H1 (cell line): Measurements from ENCODE around the gene C2CD3. TPM values are rescaled to one million over a fixed set of nuclear protein-coding genes. Genes with fewer than 3 reads are reported as not detected.

Experiments used
- CTCF ChIA-PET: fragments of 300-600 bp; sonication (Branson Sonifier 250); formaldehyde crosslinking; loops from one replicate; lab custom pipeline; 2021; ENCODE audit not compliant: partially characterized antibody; lab: Charles Lee
- POLR2A ChIA-PET: fragments of 300-600 bp; sonication (Branson Sonifier 250); formaldehyde crosslinking; loops from one replicate; lab custom pipeline; 2021; ENCODE audit warnings: inconsistent platforms; ENCODE audit not compliant: partially characterized antibody; lab: Charles Lee
- DNase-seq, 2 experiments: peaks; one replicate each; pipeline versions ENCODE4 v3.0.0 to v3.0.0-alpha.2; 2010 to 2022; ENCODE audit warnings: low spot score in 2 of 2, low read depth in 1 of 2, mixed read lengths in 1 of 2
- FAIRE-seq: peaks from 2 replicates; lab custom pipeline; 2011; peaks lifted over from hg19 to GRCh38; lab: Jason Lieb, UNC
- H2AFZ ChIP-seq: 2 replicates; pipeline ENCODE4 v1.8.1; 2012; ENCODE audit warnings: low read length, inconsistent platforms
- H2AK5ac ChIP-seq: 2 replicates; pipeline ENCODE4 v1.6.1; 2013; ENCODE audit warnings: low read depth, low read length
- H2BK120ac ChIP-seq: replicated peaks from 2 replicates; pipeline ENCODE3; 2013; ENCODE audit warnings: low read depth, low read length, inconsistent platforms
- H2BK12ac ChIP-seq: 2 replicates; pipeline ENCODE4 v1.6.1; 2013; ENCODE audit warnings: low read depth, low read length
- H2BK15ac ChIP-seq: 2 replicates; pipeline ENCODE4 v1.6.1; 2013; ENCODE audit warnings: low read length
- H2BK20ac ChIP-seq: 2 replicates; pipeline ENCODE4 v1.6.1; 2013; ENCODE audit warnings: low read length
- H2BK5ac ChIP-seq: 2 replicates; pipeline ENCODE4 v1.6.1; 2013; ENCODE audit warnings: low read depth, low read length
- H3K14ac ChIP-seq: 2 replicates; pipeline ENCODE4 v1.6.1; 2013; ENCODE audit warnings: inconsistent platforms; ENCODE audit not compliant: insufficient read length
- H3K18ac ChIP-seq: 2 replicates; pipeline ENCODE4 v1.6.1; 2013; ENCODE audit warnings: low read length; ENCODE audit errors: extremely low read depth
- H3K23ac ChIP-seq: 2 replicates; pipeline ENCODE4 v1.6.1; 2013; ENCODE audit warnings: inconsistent platforms; ENCODE audit not compliant: insufficient read length
- H3K23me2 ChIP-seq: 2 replicates; pipeline ENCODE4 v1.6.1; 2013; ENCODE audit warnings: low read depth, low read length
- H3K27ac ChIP-seq: 2 replicates; pipeline ENCODE4 v1.6.1; 2011; ENCODE audit warnings: low read depth, low read length, inconsistent platforms
- H3K27me3 ChIP-seq, 4 experiments: replicated peaks in 1 of 4; 1 replicate in 1 of 4; 2 replicates in 3 of 4; pipeline versions ENCODE4 v1.6.1 to v1.8.1; 2011 to 2013; ENCODE audit warnings: low read length in 3 of 4, mild to moderate bottlenecking in 3 of 4, inconsistent platforms in 2 of 4, mixed read lengths in 2 of 4, moderate library complexity in 1 of 4; ENCODE audit not compliant: control insufficient read depth in 3 of 4, insufficient read depth in 3 of 4; ENCODE audit errors: extremely low read depth in 1 of 4
- H3K36me3 ChIP-seq, 4 experiments: 2 replicates each; pipeline versions ENCODE4 v1.6.1 to v1.8.1; 2011 to 2013; ENCODE audit warnings: mild to moderate bottlenecking in 4 of 4, low read length in 3 of 4, moderate library complexity in 2 of 4, control low read depth in 1 of 4, inconsistent platforms in 1 of 4; ENCODE audit not compliant: insufficient read depth in 4 of 4, control insufficient read depth in 2 of 4
- H3K4ac ChIP-seq: replicated peaks from 2 replicates; pipeline ENCODE3; 2013; ENCODE audit warnings: low read length, low read depth, mixed read lengths, inconsistent platforms; ENCODE audit not compliant: insufficient read length
- H3K4me1 ChIP-seq, 4 experiments: replicated peaks in 1 of 4; 1 replicate in 1 of 4; 2 replicates in 3 of 4; pipeline versions ENCODE4 v1.6.1 to v1.8.1; 2011 to 2013; ENCODE audit warnings: low read length in 3 of 4, inconsistent platforms in 2 of 4, mixed read lengths in 1 of 4; ENCODE audit not compliant: insufficient read depth in 4 of 4, control insufficient read depth in 3 of 4
- H3K4me2 ChIP-seq, 2 experiments: 2 replicates each; pipeline versions ENCODE4 v1.6.1 to v1.8.1; 2011 to 2013; ENCODE audit warnings: low read depth in 2 of 2, low read length in 2 of 2, control low read depth in 1 of 2, inconsistent platforms in 1 of 2, mild to moderate bottlenecking in 1 of 2; ENCODE audit not compliant: insufficient read depth in 1 of 2
- H3K4me3 ChIP-seq, 4 experiments: fragments of 200-600, 300-600 bp in 1 of 4; sonication (generic), shearing (Covaris generic), sonication (Bioruptor Twin) in 1 of 4; 2 replicates each; pipeline versions ENCODE4 v1.5.1 to v1.8.1; 2011 to 2016; ENCODE audit warnings: low read length in 4 of 4, low read depth in 3 of 4, control low read depth in 2 of 4, inconsistent platforms in 2 of 4, mild to moderate bottlenecking in 2 of 4, mixed read lengths in 1 of 4, moderate library complexity in 1 of 4; ENCODE audit not compliant: insufficient read depth in 2 of 4; ENCODE audit errors: extremely low read depth in 1 of 4
- H3K56ac ChIP-seq: replicated peaks from 2 replicates; pipeline ENCODE3; 2013; ENCODE audit warnings: low read depth, mild to moderate bottlenecking, mixed read lengths, low read length, inconsistent platforms; ENCODE audit not compliant: insufficient read length
- H3K79me1 ChIP-seq: 2 replicates; pipeline ENCODE4 v1.6.1; 2013; ENCODE audit warnings: low read depth, low read length, control low read depth
- H3K79me2 ChIP-seq, 2 experiments: 2 replicates each; pipeline versions ENCODE4 v1.6.1 to v1.8.1; 2012 to 2013; ENCODE audit warnings: low read length in 2 of 2, mild to moderate bottlenecking in 2 of 2, inconsistent platforms in 1 of 2; ENCODE audit not compliant: insufficient read depth in 2 of 2, control insufficient read depth in 1 of 2
- H3K9ac ChIP-seq, 4 experiments: replicated peaks in 1 of 4; 1 replicate in 1 of 4; 2 replicates in 3 of 4; pipeline versions ENCODE4 v1.6.1 to v1.8.1; 2011 to 2013; ENCODE audit warnings: low read depth in 3 of 4, low read length in 3 of 4, control low read depth in 2 of 4, mild to moderate bottlenecking in 2 of 4, moderate library complexity in 2 of 4, inconsistent platforms in 1 of 4; ENCODE audit errors: extremely low read depth in 1 of 4
- H3K9me3 ChIP-seq, 2 experiments: 2 replicates each; pipeline versions ENCODE4 v1.6.1 to v1.8.1; 2012 to 2013; ENCODE audit warnings: mild to moderate bottlenecking in 2 of 2, moderate library complexity in 2 of 2, control low read depth in 1 of 2, inconsistent platforms in 1 of 2, low read depth in 1 of 2, low read length in 1 of 2, mixed read lengths in 1 of 2; ENCODE audit not compliant: insufficient read depth in 2 of 2
- H4K20me1 ChIP-seq, 2 experiments: replicated peaks in 1 of 2; 2 replicates each; pipeline versions ENCODE3 to v1.8.1; 2011 to 2013; ENCODE audit warnings: inconsistent platforms in 2 of 2, low read length in 2 of 2, mild to moderate bottlenecking in 1 of 2; ENCODE audit not compliant: insufficient read depth in 2 of 2, control insufficient read depth in 1 of 2
- H4K5ac ChIP-seq: 2 replicates; pipeline ENCODE4 v1.6.1; 2013; ENCODE audit warnings: low read length, low read depth, mixed read lengths, inconsistent platforms; ENCODE audit not compliant: insufficient read length
- H4K8ac ChIP-seq: 2 replicates; pipeline ENCODE4 v1.8.0; 2013; ENCODE audit warnings: mild to moderate bottlenecking, moderate library complexity, low read length, inconsistent platforms; ENCODE audit not compliant: insufficient read depth; ENCODE audit errors: extremely low read depth
- H4K91ac ChIP-seq: replicated peaks from 2 replicates; pipeline ENCODE3; 2013; ENCODE audit warnings: low read length, mixed read lengths, inconsistent platforms; ENCODE audit not compliant: insufficient read length
- CHD2 ChIP-seq: IDR thresholded peaks from 2 replicates; pipeline ENCODE4 v1.6.1; 2012; ENCODE audit warnings: low read length, improper control_type of control experiment
- EGR1 ChIP-seq: IDR thresholded peaks from 2 replicates; pipeline ENCODE4 v1.6.1; 2011; ENCODE audit warnings: low read depth, low read length, borderline replicate concordance
- KDM4A ChIP-seq: IDR thresholded peaks from one replicate; pipeline ENCODE4 v1.7.1; 2012; ENCODE audit warnings: low read depth, mild to moderate bottlenecking, moderate library complexity, low read length, inconsistent platforms; ENCODE audit not compliant: severe bottlenecking
- MAX ChIP-seq: IDR thresholded peaks from 2 replicates; pipeline ENCODE4 v1.6.1; 2012; ENCODE audit warnings: inconsistent platforms
- WGBS, 2 experiments: shearing (Covaris generic) in 1 of 2; methylation state at CpG; one replicate each; pipeline versions ENCODE4 v1.1.6 to v1.1.7; 2013 to 2015; ENCODE audit warnings: low lambda C conversion rate in 2 of 2, mixed read lengths in 2 of 2, inconsistent platforms in 1 of 2, low coverage in 1 of 2, missing lambda C conversion rate in 1 of 2; ENCODE audit not compliant: insufficient replicate concordance in 2 of 2, insufficient coverage in 1 of 2, insufficient read length in 1 of 2; ENCODE audit errors: extremely low coverage in 1 of 2, missing lambda C conversion rate in 1 of 2; 5-methylcytosine and 5-hydroxymethylcytosine counted together
- polyA plus RNA-seq, 7 experiments: library from polyadenylated mRNA; depleted of rRNA in 3 of 7; stranded (reverse) in 5 of 7; unstranded in 2 of 7; fragments of >200 nt in 5 of 7; fragments of 200-250 nt in 2 of 7; gene quantifications; 1 replicate in 5 of 7; 2 replicates in 1 of 7; 4 replicates in 1 of 7; pipeline versions ENCODE4 v1.2.1 to v1.2.3, GENCODE V29; 2011 to 2013; ENCODE audit warnings: missing spikeins in 2 of 7, mixed read lengths in 2 of 7
- total RNA-seq: library from RNA; stranded (reverse); fragmentation: NEBNext Ultra II Directional; extraction: Animal tissue kit (Norgen Biotek cat#: 25700); gene quantifications from 2 replicates; pipeline ENCODE4 v1.2.1, GENCODE V29; 2021

C2CD3 gene
- total and polyA plus RNA-seq, 2 of the 8 experiments (the other 6 are each of a cell fraction or from before 2014, with no cell fraction given): 11.0 to 29.1 TPM

DNA sequence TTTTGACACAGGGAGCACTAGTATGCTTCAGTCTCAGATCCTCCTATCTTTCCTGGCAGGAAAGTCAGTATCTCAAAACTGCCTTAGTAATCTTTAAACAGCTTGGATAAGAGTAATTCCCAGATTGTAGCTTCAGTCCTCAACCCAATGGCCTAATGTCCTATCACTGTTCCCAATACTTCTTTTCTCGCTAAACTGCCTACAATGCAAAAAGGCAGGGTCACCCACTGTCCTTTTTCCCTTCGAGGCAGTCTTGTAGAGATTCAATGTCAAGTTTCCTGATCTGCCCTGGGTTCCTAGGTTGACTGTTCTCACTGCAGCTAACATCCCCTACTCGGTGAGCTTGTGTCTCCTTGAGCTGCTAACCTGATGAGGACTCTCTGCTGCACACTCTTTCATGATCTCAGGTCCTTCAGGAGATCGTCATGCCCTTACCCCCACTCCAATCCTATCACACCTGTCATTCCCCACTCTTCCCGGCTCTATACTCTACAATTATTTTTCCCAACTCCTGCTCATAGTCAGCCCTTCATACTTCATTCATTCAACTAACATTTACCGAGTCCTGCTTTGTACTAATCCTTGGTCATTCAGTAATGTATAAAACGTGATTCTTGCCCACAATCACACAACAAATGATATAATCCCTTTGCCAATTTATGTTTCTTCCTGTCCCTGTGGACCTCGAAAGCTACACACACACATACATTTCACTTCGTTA lies 904 bp downstream of the C2CD3 start:
- H3K4me2 ChIP-seq: peak overlapping the region; percentile 86 to 99
- H2BK12ac ChIP-seq: no peak overlapping the region
- no peak overlapping the region for H3K27ac ChIP-seq
- ChIA-PET CTCF (interaction anchor here (1.5 to 1.7 kb wide), 2 partner anchors 21 to 26 kb away, joined by 3 to 5 read pairs; no protein-coding TSS in a partner anchor), POLR2A (interaction anchor here (0.7 to 3.3 kb wide), 4 partner anchors 14 to 25 kb away, joined by 3 to 18 read pairs (median 5); no protein-coding TSS in a partner anchor)
- H4K20me1 ChIP-seq: no peaks in the 10 kb centered on the region
- H3K36me3 ChIP-seq: peaks cover 2 to 14% (median 8%) of the 10 kb centered on the region in 4 experiments; a peak in 4 of 8 replicates
- H3K14ac ChIP-seq: no peak overlapping the region
- peak overlapping the region; percentile 75 to 90 (median 78) for H3K4me3 ChIP-seq
- no peak overlapping the region for H2BK15ac ChIP-seq
- no peaks in the 10 kb centered on the region for H3K27me3 ChIP-seq
- H2AFZ ChIP-seq: peak overlapping the region; percentile 92
- H3K79me1 ChIP-seq: no peaks in the 10 kb centered on the region; the same call in 1 of the 2 replicates
- peak overlapping the region; percentile 46 to 81 (median 62) for H3K9ac ChIP-seq
- no peak overlapping the region for H3K56ac ChIP-seq
- no peak overlapping the region for H2AK5ac ChIP-seq
- H2BK5ac ChIP-seq: 0 out of 2 replicates have a peak overlapping the region, but pooled peaks have one; percentile 18
- TF ChIP-seq CHD2 (no peak), KDM4A (no peak), EGR1 (no peak), MAX (no peak)
- no peak for FAIRE-seq
- no peak overlapping the region for H4K5ac ChIP-seq
- H3K23ac ChIP-seq: no peak overlapping the region
- H3K4ac ChIP-seq: no peak overlapping the region
- no peak overlapping the region for H3K18ac ChIP-seq
- H4K91ac ChIP-seq: no peak overlapping the region
- no peaks in the 10 kb centered on the region for H3K9me3 ChIP-seq
- H2BK120ac ChIP-seq: no peak overlapping the region
- H3K79me2 ChIP-seq: peaks cover 6 to 47% of the 10 kb centered on the region in 2 experiments; a peak in 3 of 4 replicates
- 26 to 100% methylated on average over 1 to 9 of the region's 9 CpGs for WGBS, 2 experiments
- H3K23me2 ChIP-seq: peaks cover 14% of the 10 kb centered on the region
- H2BK20ac ChIP-seq: no peak overlapping the region
- H3K4me1 ChIP-seq: peaks cover 2 to 7% (median 4%) of the 10 kb centered on the region in 4 experiments; a peak in 3 of 7 replicates
- no peak overlapping the region for H4K8ac ChIP-seq
- DNase-seq: no peak
